ENCODE data around the gene WDFY1. TPM values are rescaled to one million over a fixed set of nuclear protein-coding genes. Genes with fewer than 3 reads are reported as not detected.

The WDFY1 gene
- total and polyA plus RNA-seq, 2 donors (not counting 3 experiments of a cell fraction or from before 2014, with no cell fraction given) = 54.7 to 68.7 TPM

DNA sequence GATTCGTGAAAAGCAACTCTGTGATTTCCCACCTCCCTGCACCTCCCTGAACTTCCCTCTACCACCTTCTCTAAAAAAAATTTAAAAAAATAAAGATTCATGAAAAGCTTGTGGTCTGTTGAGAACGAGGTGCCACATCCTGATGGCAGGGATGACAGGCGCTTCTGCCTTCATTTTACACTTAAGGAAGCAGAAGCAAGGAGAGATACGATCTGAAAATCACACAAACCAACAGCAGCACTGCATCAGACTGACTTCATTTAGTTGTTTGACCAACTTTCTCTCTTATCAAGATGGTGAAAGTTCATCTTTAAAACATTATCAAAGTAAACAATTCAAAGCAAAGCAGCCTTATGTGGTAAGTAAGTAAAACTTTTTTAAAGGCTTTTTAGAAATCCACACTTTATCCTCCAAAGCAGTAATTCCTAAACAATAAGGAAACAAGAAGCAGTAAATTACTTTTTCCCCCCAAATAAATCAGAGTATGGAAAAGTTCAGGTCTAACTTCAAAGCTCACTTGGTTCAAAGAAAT is 15.5 kb downstream of the WDFY1 start:
- no peak overlapping the region for H3K9ac ChIP-seq (replicated peaks; ENCODE audit: extremely low read depth, insufficient read depth, low read length)
- no TSS peak for BruUV-seq (replicated peaks)
- DNase-seq (ENCODE audit: low read depth, low spot score) (no peak), FAIRE-seq (no peak)
- no peak overlapping the region for H3K27ac ChIP-seq (ENCODE audit: insufficient read depth, low read depth, low read length)
- no peaks in the 10 kb centered on the region for H3K36me3 ChIP-seq (ENCODE audit: control insufficient read depth in 2 of 2, extremely low read depth in 1 of 2, insufficient read depth in 2 of 2, low read length in 2 of 2)
- dilution Hi-C loops (cut with MboI; ENCODE audit: extremely low pct_ligation_motif_present, low sequenced_read_pairs) = no loop called here
- peaks cover 94% of the 10 kb centered on the region for H3K79me2 ChIP-seq (ENCODE audit: control insufficient read depth, insufficient read depth, low read length)
- H3K9me1 ChIP-seq (replicated peaks; ENCODE audit: control insufficient read depth, extremely low read depth, insufficient read depth, low read length) = no peaks in the 10 kb centered on the region
- no peak overlapping the region for H2AFZ ChIP-seq (ENCODE audit: low read depth, low read length)
- TF ChIP-seq JUN (IDR thresholded peaks at IDR 0.05; ENCODE audit: borderline replicate concordance, insufficient read depth, insufficient read length, low read depth) (no peak), POLR2AphosphoS5 (IDR thresholded peaks at IDR 0.05; ENCODE audit: insufficient read depth, low read depth, low read length) (no peak), MYC (IDR thresholded peaks at IDR 0.05; ENCODE audit: low read depth, low read length) (no peak), POLR2A (IDR thresholded peaks at IDR 0.05; ENCODE audit: low read depth, low read length) (no peak), GATA2 (IDR thresholded peaks at IDR 0.05; ENCODE audit: insufficient read depth, insufficient read length, low read depth, low read length) (no peak), FOS (IDR thresholded peaks at IDR 0.05; ENCODE audit: borderline replicate concordance, insufficient read depth, low read length) (no peak), EZH2 (IDR thresholded peaks at IDR 0.05; ENCODE audit: borderline replicate concordance, low read depth, low read length, severe bottlenecking) (no peak)
- TF ChIP-seq, protein P1, sequence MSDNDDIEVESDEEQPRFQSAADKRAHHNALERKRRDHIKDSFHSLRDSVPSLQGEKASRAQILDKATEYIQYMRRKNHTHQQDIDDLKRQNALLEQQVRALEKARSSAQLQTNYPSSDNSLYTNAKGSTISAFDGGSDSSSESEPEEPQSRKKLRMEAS (IDR thresholded peaks at IDR 0.05; ENCODE audit: insufficient read depth, insufficient read length) = no peak
- TF ChIP-seq, protein P2, sequence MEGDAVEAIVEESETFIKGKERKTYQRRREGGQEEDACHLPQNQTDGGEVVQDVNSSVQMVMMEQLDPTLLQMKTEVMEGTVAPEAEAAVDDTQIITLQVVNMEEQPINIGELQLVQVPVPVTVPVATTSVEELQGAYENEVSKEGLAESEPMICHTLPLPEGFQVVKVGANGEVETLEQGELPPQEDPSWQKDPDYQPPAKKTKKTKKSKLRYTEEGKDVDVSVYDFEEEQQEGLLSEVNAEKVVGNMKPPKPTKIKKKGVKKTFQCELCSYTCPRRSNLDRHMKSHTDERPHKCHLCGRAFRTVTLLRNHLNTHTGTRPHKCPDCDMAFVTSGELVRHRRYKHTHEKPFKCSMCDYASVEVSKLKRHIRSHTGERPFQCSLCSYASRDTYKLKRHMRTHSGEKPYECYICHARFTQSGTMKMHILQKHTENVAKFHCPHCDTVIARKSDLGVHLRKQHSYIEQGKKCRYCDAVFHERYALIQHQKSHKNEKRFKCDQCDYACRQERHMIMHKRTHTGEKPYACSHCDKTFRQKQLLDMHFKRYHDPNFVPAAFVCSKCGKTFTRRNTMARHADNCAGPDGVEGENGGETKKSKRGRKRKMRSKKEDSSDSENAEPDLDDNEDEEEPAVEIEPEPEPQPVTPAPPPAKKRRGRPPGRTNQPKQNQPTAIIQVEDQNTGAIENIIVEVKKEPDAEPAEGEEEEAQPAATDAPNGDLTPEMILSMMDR (IDR thresholded peaks at IDR 0.05; ENCODE audit: extremely low read depth in 1 of 2, insufficient read depth in 1 of 2, low read depth in 1 of 2, low read length in 2 of 2) = no peak
- peaks cover 12% of the 10 kb centered on the region for H3K4me1 ChIP-seq (ENCODE audit: control insufficient read depth, extremely low read depth, insufficient read depth, low read length)
- no peak overlapping the region for H3K4me2 ChIP-seq (ENCODE audit: insufficient read depth, low read length)
- H3K9me3 ChIP-seq (replicated peaks; ENCODE audit: control insufficient read depth, insufficient read depth, low read length) = peaks cover 4% of the 10 kb centered on the region
- peaks cover 2% of the 10 kb centered on the region for H4K20me1 ChIP-seq (replicated peaks; ENCODE audit: control insufficient read depth, extremely low read depth, insufficient read depth, low read length)
- intact Hi-C loops (cut with micrococcal nuclease) = no loop called here
- H3K4me3 ChIP-seq (replicated peaks in 1 of 3; ENCODE audit: insufficient read depth in 1 of 3, low read depth in 1 of 3, low read length in 3 of 3) = no peak overlapping the region
- no peaks in the 10 kb centered on the region for H3K27me3 ChIP-seq (ENCODE audit: control insufficient read depth in 2 of 2, insufficient read depth in 2 of 2, low read length in 2 of 2)
- POLR2A ChIA-PET = interaction anchor here (0.7 kb wide), 1 partner anchor 11 kb away, joined by 4 read pairs; no protein-coding TSS in a partner anchor
- CTCF ChIA-PET = no interaction called here

All from endothelial cell of umbilical vein (primary cell).